Choroid plexus epithelial cell (primary cell): ENCODE data around the gene MPP7.
A peak's percentile ranks its signal among the peaks of the same experiment; 100 is the strongest.

Experiments
- DNase-seq: peaks from one replicate; pipeline ENCODE4 v3.0.0-alpha.2; 2010; ENCODE audit warnings: low read depth
- H3K4me3 ChIP-seq: 2 replicates; pipeline ENCODE4 v1.5.1; 2011; ENCODE audit warnings: low read depth, mild to moderate bottlenecking, control low read depth, low read length, moderate library complexity
- TF ChIP-seq, protein P1 (sequence below): conservative IDR thresholded peaks from 2 replicates; pipeline ENCODE4 v1.5.1; 2011; ENCODE audit warnings: low read depth, mild to moderate bottlenecking, control low read depth, inconsistent platforms, low read length, moderate library complexity

MPP7 gene

DNA sequence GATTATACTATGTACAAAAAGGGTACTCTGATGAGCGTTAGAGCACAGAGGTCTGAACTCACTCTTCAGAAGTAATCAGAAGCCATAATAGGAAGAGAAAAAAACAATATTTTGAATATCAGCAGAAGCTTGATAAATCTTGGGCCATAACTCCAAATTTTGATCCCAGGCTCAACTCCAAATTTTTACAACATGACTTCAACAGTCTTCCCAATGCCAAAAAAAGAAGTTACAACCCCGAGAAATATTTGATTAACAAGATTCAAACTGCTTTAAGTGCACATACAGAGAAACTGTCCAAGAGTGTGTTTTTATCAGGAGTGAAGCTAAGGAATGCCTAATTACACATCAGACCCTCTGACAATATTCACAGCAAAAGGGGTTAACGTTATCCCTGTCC lies 7.5 kb downstream of the MPP7 start:
- no peak for DNase-seq
- no peak overlapping the region for H3K4me3 ChIP-seq
- TF ChIP-seq, protein P1, sequence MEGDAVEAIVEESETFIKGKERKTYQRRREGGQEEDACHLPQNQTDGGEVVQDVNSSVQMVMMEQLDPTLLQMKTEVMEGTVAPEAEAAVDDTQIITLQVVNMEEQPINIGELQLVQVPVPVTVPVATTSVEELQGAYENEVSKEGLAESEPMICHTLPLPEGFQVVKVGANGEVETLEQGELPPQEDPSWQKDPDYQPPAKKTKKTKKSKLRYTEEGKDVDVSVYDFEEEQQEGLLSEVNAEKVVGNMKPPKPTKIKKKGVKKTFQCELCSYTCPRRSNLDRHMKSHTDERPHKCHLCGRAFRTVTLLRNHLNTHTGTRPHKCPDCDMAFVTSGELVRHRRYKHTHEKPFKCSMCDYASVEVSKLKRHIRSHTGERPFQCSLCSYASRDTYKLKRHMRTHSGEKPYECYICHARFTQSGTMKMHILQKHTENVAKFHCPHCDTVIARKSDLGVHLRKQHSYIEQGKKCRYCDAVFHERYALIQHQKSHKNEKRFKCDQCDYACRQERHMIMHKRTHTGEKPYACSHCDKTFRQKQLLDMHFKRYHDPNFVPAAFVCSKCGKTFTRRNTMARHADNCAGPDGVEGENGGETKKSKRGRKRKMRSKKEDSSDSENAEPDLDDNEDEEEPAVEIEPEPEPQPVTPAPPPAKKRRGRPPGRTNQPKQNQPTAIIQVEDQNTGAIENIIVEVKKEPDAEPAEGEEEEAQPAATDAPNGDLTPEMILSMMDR, result no peak

DNA sequence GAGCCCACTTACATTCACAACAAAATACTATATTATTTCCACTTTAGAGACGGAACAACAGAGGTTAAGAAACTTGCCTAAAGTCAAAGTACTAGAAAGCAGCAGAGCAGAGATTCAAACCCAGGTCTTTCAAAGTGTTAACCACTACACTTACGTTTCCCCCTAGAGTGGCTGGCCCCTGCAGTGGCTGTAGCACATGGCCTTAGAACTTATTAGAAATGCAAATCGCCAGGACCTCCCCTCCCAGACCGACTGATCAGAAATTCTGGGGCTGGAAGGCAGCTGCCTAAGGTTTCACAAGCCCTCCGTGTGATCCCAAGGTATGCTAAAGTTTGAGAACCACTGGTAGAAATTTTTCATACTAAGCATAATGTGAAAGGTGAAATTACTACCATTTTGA lies 8.1 kb downstream of the MPP7 start:
- no peak overlapping the region for H3K4me3 ChIP-seq
- no peak for DNase-seq
- TF ChIP-seq, protein P1, result no peak

DNA sequence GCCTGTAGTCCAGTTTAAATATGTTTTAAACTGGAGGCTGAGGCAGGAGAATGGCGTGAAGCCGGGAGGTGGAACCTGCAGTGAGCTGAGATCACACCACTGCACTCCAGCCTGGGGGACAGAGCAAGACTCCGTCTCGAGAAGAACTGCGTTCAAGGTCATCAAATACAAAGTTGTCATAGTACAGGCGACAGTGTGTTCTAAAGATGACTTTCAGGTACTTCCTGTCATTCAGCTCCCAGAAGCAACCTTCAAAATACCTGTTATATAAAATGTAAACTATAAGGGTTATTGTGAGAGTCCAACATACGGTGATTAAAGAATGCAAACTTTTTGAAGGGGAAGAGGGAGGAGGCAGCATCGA lies 8.7 kb downstream of the MPP7 start:
- TF ChIP-seq, protein P1, result no peak
- DNase-seq, result no peak
- no peak overlapping the region for H3K4me3 ChIP-seq

DNA sequence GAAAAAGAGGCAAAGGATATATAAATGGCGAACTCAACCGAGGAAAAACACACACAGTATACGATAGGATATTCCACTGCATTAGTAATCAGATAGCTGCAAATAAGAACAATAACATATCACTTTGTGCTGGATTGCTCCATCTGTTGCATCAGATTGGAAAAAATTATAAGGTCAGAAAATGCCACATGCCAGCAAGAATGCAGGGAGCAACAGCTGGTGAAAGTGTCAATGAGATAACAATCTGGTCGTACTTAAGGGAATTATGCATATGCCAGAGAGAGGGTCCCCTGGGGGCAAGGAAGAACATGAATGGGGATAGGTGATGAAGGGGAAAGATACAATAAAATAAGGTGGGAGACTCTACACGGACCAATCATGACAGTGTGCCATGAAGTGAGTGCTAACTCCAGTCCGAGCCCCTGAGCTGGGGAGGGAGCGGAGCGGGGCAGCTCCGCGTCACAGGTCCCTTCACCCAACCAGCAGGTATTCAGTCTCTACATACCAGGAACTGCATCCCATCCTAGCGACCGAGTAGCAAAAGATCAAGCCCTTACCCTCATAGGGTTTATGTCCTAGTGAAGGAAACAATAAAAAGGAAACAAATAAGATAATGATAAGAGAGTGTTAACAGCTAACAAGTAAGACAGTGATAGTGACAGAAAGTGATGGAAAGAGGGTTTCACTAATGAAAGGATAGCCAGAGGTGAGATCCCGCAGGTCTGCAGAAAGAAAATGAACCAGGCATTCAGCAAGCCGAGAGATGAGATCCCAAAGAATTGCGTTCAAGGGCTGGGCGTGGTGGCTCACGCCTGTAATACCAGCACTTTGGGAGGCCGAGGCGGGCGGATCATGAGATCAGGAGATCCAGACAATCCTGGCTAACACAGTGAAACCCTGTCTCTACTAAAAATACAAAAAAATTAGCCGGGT lies 9.4 kb downstream of the MPP7 start:
- DNase-seq, result peak; percentile 9
- TF ChIP-seq, protein P1, result no peak

DNA sequence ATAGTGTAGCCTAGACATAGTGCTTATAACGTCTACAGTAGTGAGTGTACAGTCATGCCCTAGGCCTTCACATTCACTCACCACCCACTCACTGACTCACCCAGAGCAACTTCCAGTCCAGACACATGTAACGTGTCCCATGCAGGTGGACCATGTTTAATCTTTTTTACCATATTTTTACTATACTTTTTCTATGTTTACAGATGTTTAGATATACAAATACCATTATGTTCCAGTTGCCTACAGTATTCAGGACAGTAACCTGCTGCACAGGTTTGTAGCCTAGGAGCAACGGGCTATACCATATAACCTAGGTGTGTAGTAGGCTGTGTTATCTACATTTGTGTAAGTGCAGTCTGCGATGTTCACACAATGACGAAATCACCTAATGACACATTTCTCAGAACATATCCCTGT lies 11.0 kb downstream of the MPP7 start:
- DNase-seq, result peak; percentile 78
- no peak overlapping the region for H3K4me3 ChIP-seq
- TF ChIP-seq, protein P1, result no peak

More for the DNA sequence above, 9.4 kb downstream of the MPP7 start:
- H3K4me3 ChIP-seq, result no peak overlapping the region

DNA sequence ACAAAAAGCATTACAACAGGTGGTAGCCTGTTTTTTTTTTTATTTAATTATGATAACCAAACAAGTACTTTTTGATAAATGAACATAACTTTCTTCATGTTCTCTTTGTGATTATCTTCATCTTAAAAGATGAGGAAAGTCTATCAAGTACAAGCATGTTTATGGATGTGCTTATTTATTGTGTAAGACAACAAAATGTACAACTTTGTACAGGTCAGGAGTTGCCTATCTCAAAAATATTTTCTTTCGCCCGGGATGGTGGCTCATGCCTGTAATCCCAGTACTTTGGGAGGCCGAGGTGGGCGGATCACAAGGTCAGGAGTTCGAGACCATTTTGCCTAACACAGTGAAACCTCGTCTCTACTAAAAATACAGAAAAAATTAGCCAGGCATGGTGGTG lies 17.0 kb downstream of the MPP7 start:
- no peak overlapping the region for H3K4me3 ChIP-seq
- no peak for DNase-seq
- TF ChIP-seq, protein P1, result no peak

DNA sequence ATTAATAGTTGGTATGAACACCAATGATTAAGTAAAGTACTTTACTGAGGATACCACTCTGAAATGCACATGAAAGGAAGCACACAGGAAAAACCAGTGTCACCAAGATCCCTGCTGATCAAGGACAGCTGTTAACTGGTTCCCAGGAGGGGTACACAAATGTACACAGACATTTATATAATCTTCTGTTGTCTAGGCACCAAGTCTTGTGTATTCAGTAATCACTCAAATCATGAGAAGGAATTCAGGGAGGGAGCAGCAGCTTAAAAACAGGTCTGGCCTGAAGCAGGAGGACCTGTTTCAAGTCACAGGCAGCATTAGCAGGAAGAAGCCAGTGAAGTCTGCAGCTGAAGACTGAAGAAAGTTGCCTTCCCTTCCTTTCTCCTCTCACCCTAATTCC lies 18.7 kb downstream of the MPP7 start:
- no peak overlapping the region for H3K4me3 ChIP-seq
- TF ChIP-seq, protein P1, result no peak
- no peak for DNase-seq
